ENCODE measurements around the gene ERH.
"Not testable (repeated sequence)": the region's sequence is repeated elsewhere in the genome, so short reads cannot be mapped to it uniquely, and the experiment has no call there.

Gene ERH

DNA sequence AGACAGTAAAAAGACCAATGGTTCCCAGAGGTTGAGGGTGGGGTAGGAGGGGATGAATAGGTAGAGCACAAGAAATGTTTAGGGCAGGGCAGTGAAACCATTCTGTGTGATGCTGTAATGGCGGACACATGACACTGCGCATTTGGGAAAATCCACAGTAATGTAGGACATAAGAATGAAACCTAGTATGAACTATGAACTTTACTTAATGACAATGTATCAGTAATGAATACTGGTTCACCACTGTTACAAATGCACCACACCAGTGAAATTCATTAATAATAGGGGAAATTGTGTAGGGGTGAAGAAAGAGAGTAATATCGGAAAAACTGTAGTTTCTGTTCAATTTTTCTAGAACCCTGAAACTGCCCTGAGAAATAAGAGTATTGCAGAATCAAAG, 5.6 kb downstream of the ERH start:
- no peak for DNase-seq

DNA sequence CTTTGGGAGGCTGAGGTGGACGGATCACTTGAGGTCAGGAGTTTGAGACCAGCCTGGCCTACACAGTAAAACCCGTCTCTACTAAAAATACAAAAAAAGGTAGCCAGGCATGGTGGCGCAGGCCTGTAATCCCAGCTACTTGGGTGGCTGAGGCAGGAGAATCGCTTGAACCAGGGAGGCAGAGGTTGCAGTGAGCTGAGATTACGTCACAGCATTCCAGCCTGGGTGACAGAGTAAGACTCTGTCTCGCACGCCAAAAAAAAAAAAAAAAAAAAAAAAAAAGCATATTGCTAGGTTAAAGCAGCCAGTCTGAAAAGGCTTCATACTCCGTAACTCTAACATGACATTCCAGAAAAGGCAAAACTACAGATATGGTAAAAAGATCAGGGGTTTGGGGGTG, 6.7 kb downstream of the ERH start:
- DNase-seq: not testable (repeated sequence)

DNA sequence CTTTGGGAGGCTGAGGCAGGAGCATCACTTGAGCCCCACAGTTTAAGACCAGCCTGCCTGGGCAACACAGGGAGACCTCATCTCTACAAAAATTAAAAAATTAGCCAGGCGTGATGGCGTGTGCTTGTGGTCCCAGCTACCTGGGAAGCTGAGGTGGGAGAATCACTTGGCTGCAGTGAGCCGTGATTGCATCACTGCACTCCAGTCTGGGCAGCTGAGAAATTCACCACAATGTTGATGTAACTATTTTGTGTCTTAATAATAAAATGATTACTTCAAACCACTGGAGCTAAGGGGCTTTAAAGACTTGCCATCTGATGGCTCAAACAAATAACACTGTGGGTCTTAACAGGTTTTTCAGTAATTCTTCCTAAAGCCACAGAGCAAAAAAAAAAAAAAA, 10.8 kb downstream of the ERH start:
- DNase-seq: no peak

DNA sequence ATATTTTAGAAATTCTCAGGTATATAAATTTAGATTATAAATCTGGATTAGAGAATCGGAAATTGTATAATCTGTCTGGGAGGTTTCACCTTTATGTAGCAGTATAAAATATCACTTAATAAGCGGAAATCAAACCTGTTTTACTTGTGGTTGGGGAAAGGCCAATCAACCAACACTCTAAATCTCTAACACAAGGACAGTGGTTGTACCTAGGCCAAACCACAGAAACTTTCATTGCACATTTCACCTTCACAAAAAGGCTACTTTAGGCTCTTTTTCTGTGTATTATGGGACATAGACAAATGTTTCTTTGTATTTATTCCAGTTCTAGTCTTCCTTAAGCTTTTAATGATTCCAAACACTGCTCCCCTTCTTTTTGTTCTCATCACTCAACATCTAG, 19.8 kb downstream of the ERH start:
- no peak for DNase-seq

DNA sequence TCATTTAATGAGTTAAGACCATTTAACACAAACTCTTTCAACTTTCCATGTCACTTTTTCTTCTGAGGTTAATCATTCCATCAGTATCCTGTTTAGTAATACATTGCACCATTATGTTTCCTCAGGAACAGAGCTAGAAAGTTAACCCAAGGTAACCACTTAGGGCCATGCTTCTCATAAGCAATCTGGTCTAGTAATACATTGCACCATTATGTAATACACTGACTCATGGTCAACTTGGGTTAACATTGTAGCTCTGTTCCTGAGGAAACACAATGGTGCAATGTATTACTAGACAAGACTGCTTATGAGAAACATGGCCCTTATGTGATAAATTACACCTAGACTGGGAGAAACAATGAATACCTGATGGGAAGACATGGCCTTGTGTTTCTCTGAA, 21.7 kb downstream of the ERH start:
- no peak for DNase-seq

DNA sequence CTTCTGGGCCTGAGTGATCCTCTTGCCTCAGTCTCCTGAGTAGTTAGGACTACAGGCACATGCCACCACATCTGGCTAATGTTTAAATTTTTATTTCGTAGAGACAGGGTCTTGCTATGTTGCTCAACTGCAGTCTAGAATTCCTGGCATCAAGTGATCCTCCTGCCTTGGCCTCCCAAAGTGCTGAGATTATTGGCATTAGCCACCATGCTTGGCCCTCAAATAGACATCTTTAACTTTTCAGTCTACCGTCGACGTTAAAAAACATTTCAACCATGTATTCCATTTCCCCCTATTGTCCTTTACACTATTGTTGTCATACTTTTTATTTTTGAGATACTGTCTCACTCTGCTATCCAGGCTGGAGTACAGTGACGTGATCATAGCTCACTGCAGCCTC, 22.4 kb downstream of the ERH start:
- no peak for DNase-seq

DNA sequence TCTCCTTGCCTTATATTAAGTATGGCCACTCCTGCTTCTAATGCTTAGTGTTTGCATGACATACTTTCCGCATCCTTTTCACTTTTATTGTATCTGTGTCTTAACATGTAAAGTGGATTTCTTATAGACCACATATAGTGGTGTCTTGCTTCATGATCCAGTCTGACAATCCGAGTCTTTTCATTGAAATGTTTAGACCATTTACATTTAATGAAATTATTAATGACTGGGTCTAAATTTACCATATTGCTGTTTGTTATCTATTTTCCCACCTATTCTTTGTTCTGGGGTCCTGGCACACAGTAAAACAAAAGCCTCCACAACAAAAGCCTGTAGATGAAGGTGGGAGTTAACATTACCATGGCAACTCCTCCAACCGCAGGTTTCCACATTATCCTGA, 22.9 kb downstream of the ERH start:
- no peak for DNase-seq

DNA sequence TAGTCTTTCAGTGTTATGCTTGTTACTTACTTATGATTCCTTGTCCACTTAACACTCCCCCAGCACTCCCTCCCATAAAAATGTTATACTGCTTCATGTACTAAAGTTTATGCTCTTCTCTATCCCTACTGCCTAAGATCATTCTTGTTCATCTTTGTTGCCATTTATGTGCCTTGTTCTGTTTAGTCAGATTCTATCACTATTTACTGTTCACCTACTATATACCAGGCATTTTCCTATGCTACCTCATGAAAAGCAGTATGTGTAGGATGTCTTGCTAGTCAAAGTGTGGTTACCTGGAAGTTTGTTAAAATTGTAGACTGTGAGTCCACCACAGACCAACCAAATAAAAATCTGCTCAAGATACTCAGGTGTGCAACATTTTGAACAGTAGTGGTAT, 23.9 kb downstream of the ERH start:
- DNase-seq: no peak

DNA sequence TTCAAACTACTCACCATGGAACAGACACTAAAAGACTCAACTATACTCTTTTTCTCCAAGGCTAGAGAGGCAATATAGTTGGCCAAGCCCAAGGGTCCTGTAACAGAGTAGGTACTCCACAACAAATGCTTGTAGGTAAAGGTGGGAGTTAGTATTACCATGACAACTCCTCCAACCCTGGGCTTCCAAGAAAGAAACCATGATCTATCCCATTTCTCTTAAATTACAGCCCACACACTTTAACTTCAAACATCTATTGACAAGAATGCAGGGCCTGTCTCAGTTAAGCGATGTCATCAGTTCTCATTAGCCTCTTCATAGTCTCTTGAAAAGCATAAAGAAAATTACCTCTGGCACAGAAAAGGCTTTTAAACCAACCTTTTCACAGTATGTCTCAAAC, 25.0 kb downstream of the ERH start:
- no peak for DNase-seq

DNA sequence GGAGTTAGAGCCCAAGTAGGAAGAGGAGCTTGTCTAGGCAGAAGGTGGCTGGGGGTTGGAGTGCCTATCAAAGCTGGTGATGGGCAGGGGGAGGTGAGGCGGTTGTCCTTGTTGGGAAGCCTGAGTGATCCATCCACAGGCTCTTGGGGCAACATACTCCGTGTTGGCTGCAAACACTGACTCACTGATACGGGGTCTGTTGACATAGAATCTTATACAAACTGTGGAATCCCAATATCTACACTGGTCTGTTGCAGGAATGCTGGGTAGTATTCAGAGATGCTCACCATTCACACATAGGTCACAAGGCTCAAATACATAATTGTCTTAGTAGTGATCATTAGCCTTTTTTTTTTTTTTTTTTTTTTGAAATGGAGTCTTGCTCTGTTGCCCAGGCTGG, 26.0 kb downstream of the ERH start:
- no peak for DNase-seq

DNA sequence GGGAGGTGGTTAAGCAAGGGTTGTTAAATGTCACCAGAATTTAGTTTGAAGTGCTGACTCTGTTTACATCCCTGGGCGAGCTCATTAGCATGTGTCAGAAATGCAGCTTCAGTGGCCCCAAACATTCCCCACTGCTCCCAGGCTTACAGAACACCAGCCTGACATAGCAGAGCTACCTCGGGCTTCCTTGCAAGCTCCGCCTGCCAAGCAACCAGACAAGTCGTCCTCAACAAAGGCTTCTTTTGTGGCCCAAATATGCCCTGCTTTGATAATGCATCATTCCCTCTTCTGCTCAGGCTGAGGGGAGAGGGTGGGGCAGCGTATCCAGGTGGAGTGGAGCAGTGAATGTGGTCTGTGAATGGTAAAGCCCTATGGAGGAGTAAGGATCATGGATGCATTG, 28.0 kb downstream of the ERH start:
- DNase-seq: no peak

DNA sequence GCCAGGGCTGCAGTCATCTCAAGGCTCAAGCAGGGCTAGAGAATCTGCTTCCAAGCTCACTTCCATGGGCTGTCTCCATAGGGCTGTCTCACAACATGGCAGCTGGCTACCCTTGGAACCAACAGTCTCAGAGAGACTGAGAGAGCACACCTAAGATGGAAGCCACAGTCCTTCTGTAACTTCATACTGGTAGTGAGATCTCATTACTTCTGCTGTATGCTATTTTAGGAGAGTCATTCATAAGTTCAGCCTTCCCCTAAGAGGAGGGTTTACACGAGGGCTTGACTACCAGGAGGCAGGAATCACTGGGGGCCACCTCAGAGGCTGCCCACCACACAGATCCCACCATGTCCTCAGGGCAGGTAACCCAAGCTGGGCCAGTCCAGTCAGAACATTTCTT, 29.7 kb downstream of the ERH start:
- DNase-seq: no peak

DNA sequence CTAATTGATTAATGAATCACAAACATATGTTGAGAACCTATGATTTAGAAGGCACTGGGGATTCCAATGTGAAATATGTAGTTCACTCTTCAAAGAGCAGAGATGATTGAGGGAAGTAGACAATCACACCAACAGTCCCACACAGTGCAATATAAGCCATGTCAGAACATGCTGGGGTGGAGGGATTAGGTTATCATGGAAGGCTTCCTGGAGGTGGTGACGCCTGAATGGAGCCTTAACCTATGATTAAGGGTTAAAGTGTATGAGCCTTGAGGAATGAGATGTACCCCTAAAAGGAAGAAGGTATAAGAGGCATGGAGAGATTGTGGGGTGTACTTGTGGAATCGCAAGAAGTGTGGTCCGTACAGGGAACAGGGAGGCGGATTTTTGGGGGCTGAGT, 31.3 kb downstream of the ERH start:
- no peak for DNase-seq

DNA sequence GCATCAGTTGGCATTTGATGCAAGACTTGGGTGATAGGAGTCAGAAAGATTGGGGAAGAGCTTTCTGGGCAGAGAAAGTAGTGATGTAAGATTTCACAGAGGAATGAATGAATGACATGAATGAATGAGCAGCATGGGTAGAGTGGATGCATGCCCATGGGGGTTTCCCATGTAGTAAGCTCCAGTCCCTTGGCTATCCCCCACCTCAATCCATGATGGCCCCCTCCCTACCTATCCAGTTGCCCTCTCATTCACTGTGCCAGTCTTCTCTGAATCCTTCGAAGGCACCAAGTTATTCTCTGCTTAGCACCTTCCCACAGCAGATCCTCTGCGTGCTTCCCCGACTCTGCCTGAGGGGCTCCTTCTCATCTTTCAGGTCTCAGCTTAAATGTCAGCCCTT, 32.0 kb downstream of the ERH start:
- DNase-seq: no peak

DNA sequence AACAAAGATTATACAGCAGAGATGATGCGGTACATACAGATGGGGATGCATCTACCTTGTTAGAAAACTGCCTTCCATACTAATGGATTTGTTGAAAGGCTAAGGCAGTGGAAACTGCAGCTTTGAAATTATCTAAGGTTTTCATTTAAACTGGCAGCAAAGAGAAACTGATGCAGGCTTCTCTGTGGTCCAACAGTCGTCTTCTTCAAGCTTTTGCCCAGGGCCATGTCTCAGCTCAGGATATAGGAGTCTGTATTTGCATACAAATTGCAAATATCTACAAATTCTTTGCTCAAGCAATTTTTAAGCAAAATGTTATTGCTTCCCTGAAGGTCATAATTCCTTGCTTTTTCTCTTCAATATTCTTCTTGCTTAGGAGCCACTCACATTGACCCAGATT, 33.7 kb downstream of the ERH start:
- DNase-seq: no peak

DNA sequence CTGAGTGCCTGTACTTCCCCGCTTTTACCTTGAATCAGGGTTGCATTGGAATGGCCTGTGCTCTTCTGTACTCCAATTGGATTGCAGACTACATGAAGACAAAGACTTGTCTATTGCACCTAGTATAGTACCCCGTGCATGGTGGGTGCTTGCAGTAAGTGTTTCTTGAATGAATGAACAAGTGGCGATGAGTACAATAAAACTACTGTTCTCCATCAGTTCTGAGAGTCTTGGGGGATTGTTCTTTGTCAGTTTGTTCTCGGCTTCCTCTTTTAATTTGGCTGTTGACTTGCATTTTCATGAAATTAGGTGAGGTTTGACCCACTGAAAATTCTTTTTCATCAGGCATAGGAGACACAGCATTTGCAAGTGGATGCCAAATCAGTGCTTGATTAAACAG, 34.1 kb downstream of the ERH start:
- no peak for DNase-seq

DNA sequence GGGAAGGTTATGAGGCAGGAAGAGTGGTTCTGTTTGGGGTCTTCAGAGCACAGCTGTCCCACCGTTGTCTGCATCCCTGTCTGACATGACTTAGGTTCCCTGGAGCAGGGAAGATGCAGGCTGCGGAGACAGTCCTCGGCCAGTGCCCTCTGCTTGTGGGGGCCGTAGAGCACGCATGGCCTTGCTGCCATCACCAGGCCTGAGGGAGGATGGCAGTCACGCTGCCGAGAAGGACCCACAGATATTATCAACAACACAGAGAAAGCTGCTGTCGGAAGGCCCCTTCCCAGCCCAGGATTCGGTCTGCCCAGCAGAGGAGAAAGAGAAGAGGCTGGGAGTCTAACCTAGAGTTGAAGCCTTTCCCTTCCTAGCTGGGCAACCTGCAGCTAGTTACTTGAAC, 35.0 kb downstream of the ERH start:
- DNase-seq: no peak

DNA sequence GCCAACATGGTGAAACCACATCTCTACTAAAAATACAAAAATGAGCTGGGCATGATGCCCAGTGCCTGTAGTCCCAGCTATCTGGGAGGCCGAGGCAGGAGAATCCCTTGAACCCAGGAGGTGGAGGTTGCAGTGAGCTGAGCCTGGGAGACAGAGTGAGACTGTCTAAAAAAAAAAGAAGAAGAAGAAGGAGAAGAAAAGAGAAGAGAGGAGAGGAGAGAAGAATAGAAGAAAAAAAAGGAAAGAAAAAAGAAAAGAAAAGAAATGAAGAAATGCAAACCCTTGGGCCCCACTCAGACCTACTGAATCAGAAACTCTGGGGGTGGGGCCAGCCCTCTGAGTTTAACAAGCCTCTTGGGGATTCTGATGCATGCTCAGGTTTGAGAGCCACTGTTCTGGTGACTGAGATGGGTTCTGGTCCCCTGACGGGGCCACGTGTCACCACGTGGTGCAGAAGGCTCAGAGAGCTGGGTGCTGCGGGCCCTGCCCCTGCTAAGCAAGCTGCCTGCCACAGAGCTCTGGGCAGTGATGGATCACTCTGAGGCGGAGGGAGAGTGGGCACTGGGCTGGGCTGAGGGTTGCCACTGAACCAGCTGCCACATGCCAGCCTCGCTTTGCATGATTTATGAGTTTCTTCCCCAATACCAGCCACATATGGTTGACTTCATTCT, 37.5 kb downstream of the ERH start:
- no peak for DNase-seq

DNA sequence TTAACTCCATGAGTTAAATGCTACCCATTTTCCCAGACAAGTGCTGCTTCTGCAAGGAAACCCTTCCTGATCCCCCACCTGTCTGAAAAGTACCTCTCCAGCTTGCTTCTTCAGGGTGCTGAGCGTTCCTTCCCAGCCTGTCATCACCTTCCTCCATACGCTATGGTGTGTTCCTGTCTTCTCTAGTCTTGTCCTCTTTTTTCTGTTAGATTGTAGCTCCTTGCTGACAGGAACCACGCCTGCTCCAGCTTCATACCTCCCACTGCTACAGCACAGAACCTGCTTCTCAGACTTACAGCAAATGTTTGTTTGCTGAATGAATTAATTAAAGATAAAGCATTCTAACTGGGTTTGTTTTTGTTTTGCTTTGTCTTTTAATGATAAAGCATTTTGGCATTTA, 39.1 kb downstream of the ERH start:
- DNase-seq: no peak

DNA sequence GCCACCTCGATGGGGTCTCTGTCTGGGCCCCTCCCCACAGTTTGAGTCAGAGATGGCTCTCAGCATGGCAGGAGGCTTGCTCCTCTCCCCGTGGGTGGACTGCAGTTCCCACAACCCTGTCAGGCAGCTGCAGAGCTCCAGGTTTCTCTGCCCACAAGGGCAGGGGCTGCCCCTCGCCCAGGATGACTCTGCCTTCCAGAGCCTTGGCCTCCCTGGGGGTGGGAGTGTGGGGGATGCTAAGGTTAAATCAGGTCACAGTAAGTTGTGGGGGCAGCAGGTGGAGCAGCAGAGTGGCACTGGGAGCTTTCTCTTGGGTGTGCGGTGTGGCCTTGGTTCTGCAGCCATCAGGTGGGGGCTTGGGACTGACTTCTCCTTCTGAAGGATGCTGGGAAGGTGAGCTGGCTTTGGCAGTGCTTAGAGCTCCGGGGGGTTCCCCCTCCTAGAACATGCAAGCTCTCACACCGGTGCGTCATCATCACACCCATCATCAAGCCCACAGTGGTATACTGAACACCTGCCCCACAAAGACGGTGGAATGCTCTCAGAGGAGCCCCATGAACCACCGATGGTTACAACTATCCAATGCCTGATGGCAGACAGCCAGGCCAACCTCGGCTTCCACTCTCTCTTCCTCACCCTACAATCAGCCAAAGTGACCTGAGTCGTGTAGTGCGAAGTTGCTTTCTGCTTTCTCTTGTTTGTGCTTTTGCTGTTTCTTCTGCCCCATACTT, 39.7 kb downstream of the ERH start:
- peak; percentile 46 for DNase-seq

DNA sequence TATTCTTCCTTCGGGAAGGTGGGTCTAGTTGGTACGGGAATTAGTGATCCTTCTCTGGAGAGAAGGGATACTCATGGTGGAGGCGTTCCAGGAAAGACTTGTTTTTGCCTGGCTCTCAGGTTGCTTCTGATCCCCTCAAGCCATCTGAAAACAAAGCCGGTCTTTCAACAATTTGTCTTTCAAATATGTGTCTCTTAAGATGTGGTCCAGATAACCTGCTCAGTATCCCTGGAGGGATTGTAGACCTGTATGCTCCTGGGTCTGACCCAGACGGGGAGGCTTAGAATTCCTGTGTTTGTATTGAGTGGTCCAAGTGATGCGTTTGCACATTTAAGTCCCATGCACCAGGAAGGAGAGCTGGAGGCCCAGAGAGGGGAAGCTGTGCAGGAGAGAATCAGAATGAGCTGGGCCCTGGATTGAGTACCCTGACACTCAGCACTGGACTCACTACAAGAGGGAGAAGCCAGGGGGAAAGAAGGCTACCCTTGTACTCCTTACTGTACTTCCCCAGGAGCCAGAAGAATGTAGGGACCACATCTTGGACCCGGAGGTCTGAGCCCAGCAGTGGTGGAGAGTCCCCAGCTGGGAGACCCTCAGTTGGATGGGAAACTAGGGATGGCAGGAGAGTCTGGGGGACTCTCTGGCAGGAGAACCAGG, 40.4 kb downstream of the ERH start:
- no peak for DNase-seq

DNA sequence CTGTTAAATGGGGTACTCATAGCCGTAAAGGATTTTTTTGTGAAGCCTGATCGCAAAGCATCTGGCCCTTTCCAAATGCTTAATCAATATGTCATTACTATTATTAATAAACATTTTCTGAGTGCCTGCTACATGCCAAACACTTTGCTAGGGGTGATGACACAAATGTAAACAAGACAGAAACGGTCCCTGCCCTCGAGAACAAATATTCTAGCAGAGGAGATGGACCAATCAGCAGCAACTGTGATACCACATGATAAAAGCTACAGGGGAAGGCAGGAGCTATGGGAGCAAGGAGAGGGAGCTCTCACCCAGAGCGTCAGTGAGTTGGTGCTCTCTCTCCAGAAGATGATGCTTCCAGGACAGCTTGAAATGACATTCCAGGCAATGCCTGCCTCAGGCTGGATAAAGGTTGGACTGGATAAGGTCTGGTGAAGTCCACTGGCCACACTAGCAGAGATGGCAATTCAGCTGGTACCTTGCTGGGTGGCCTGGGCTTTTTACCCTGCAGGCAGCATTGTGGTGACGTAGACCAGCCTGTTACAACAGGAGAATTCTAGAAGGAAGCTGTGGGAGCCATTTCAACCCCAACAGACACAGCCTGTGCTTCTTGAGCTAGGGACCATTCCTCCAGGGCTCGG, 41.1 kb downstream of the ERH start:
- no peak for DNase-seq

DNA sequence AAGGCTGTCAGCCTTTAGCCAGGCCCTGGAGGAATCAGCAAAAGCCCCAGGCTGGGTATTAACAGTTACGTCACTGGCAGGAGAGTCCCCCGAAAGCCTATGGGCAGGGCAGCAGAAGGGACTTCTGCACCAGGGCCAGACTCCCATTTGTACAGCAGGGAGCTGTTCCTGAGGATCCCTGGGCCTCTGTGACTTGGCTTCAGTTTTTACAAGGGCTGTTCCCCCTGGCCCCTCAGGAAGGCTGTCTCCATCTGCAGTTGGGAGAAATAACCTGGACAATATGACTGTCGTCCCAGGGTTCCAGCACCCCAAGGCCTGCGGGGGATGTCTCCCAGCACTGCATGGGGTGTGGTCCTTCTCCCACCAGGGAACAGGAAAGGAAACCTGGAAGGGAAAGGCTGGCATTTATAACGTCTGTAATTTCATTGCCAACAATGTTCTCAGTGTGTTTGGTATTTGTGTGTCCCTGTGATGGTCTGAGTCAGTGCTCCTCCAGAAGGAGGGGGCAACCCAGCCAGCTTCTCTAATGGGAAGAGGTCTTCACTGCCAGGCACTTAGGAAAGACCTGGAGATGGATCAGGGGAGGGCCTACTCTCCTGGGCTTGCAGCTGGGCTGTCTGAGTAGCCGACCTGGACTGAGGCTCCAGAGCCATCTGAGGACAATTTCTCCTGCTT, 42.4 kb downstream of the ERH start:
- DNase-seq: no peak
